BE2C (cell line): ENCODE data around the gene ICE2.

Experiments
- DNase-seq: peaks from one replicate; pipeline ENCODE4 v3.0.0-alpha.2; 2020
- H3K27me3 ChIP-seq: fragments of 250-450 bp; sonication (Bioruptor Pico); 2 replicates; pipeline ENCODE4 v1.5.1; 2020; ENCODE audit warnings: mild to moderate bottlenecking
- H3K36me3 ChIP-seq: fragments of 250-450 bp; sonication (Bioruptor Pico); 2 replicates; pipeline ENCODE4 v1.5.1; 2020; ENCODE audit warnings: mild to moderate bottlenecking
- H3K4me1 ChIP-seq: fragments of 250-450 bp; sonication (Bioruptor Pico); 2 replicates; pipeline ENCODE4 v1.5.1; 2020
- H3K4me3 ChIP-seq: 2 replicates; pipeline ENCODE4 v1.5.1; 2011; ENCODE audit warnings: low read depth, low read length
- H3K9me3 ChIP-seq: fragments of 250-450 bp; sonication (Bioruptor Pico); 2 replicates; pipeline ENCODE4 v1.5.1; 2020
- CTCF ChIP-seq: IDR thresholded peaks from 2 replicates; pipeline ENCODE4 v1.5.1; 2012; ENCODE audit warnings: mild to moderate bottlenecking, low read depth, low read length

ICE2 gene

DNA sequence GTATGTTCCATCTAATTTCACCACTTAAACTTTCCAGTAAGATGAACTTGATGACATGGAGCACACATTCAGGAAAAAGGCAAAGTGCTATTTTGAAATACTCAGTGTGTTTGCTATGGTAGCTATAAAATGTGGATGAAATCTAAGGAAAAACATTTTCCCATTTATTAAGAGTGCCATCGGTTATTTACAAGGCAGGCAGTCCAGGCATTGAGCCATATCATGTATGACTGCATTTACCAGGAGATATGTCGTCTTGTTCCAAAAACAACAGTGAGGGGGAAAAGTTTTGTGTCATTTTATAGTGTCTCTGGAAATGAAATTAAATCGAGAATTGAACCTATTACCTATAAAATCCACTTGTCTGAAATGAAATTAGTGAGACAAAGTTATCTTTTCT is 94.9 kb downstream of the ICE2 start:
- no peaks in the 10 kb centered on the region for H3K27me3 ChIP-seq
- H3K9me3 ChIP-seq, result no peaks in the 10 kb centered on the region
- TF ChIP-seq CTCF, result no peak
- no peak for DNase-seq
- peaks cover 38% of the 10 kb centered on the region for H3K36me3 ChIP-seq
- no peak overlapping the region for H3K4me3 ChIP-seq
- no peaks in the 10 kb centered on the region for H3K4me1 ChIP-seq

- no peak overlapping the region for H3K4me3 ChIP-seq
- H3K9me3 ChIP-seq, result no peaks in the 10 kb centered on the region
- DNase-seq, result no peak
- H3K4me1 ChIP-seq, result no peaks in the 10 kb centered on the region
- no peaks in the 10 kb centered on the region for H3K27me3 ChIP-seq
- H3K36me3 ChIP-seq, result peaks cover 43% of the 10 kb centered on the region
- TF ChIP-seq CTCF, result no peak
These were observed 95.9 kb downstream of the ICE2 start for GRCh38 chr15:60382773-60383674.

- no peak for DNase-seq
- no peak for TF ChIP-seq CTCF
- Histone ChIP-seq H3K4me3 (no peak overlapping the region), H3K27me3 (no peaks in the 10 kb centered on the region), H3K4me1 (no peaks in the 10 kb centered on the region), H3K9me3 (no peaks in the 10 kb centered on the region), H3K36me3 (peaks cover 46% of the 10 kb centered on the region)
These were observed 97.7 kb downstream of the ICE2 start for GRCh38 chr15:60381148-60381788.

DNA sequence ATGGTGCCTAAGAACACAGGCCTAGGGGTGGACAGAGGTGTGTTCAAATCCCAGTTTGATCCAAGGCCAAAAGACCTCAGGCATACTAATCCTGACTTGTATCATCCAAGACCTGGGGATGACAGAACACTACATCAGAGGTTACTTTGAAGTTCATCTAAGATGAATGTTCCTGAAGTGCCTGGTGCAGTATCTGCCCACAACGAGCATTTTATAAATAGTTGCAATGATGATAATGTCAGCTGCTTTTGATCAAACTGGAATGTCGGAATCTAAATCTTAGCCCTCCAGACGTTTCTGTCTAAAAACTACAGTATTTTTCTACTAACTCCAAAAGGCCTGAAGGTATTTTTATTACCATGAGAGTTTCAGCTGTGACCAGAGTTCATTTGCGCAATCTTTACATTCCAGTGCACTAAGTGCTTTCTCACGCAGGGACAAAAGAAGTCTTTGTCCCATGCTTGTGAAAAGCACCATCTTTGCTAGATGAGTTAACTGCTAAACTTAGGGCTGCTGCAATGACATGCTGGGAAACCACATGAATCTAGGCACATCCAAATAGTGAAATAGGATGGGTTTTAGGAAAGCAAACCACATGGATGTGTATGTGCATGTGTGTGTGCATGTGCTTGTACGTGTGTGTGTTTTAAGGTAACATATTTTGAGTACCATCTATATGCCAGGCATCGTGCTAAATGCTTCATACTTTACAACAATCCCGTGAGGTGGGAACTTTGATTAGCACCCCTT is 99.2 kb downstream of the ICE2 start:
- no peak for DNase-seq
- H3K9me3 ChIP-seq, result no peaks in the 10 kb centered on the region
- H3K27me3 ChIP-seq, result no peaks in the 10 kb centered on the region
- H3K36me3 ChIP-seq, result peaks cover 37% of the 10 kb centered on the region
- TF ChIP-seq CTCF, result no peak
- H3K4me3 ChIP-seq, result no peak overlapping the region
- peaks cover 12% of the 10 kb centered on the region for H3K4me1 ChIP-seq

DNA sequence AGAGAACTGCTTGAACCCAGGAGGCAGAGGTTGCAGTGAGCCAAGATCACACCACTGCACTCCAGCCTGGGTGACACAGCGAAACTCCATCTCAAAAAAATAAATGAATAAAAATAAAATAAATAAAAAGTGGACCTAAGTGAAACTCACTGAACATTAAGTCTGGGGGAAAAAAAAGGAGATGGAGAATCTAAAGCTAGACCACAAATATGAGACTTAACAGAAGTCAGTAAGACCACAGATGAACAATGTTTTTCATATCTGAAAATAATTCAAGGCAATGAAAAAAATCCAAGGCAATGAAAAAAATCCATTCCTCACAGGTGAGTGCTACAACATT is 99.8 kb downstream of the ICE2 start:
- no peak for TF ChIP-seq CTCF
- no peak overlapping the region for H3K4me3 ChIP-seq
- DNase-seq, result no peak
- H3K4me1 ChIP-seq, result peaks cover 15% of the 10 kb centered on the region
- H3K36me3 ChIP-seq, result peaks cover 31% of the 10 kb centered on the region
- no peaks in the 10 kb centered on the region for H3K27me3 ChIP-seq
- no peaks in the 10 kb centered on the region for H3K9me3 ChIP-seq
